ENCODE results near the gene SNX27. TPM values are rescaled to one million over a fixed set of nuclear protein-coding genes. Genes with fewer than 3 reads are reported as not detected.

SNX27 gene
- total and polyA plus RNA-seq, 2 donors (not counting 1 experiment from before 2014, with no cell fraction given) = 13.5 to 45.6 TPM

DNA sequence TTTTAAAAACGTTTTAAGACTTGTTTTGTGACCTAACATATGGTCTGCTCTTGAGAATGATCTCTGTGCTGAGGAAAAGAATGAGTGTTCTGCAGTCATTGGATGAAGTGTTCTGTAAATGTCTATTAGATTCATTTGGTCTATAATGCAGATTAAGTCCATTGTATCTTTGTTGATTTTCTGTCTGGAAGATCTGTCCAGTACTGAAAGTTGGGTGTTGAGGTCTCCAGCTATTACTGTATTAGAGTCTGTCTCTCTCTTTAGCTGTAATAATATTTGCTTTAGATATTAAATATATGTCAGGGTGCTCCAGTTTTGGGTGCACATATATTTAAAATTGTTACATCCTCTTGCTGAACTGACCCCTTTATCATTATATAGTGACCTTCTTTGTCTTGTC lies 61.6 kb downstream of the SNX27 start:
- Histone ChIP-seq H3K36me3 (replicated peaks in 1 of 2; ENCODE audit: control extremely low read depth in 1 of 2, control insufficient read depth in 1 of 2, extremely low read depth in 1 of 2, insufficient read depth in 2 of 2, low read length in 1 of 2) (peaks cover 6 to 24% of the 10 kb centered on the region in 2 experiments), H3K4me3 (ENCODE audit: control extremely low read depth in 1 of 5, extremely low read depth in 1 of 5, insufficient read depth in 1 of 5, low read depth in 2 of 5, low read length in 4 of 5) (no peak overlapping the region), H3K27ac (ENCODE audit: low read length in 2 of 2) (no peak overlapping the region), H3K4me1 (ENCODE audit: control insufficient read depth in 2 of 2, insufficient read depth in 2 of 2, low read length in 2 of 2) (no peaks in the 10 kb centered on the region), H3K9me3 (ENCODE audit: control extremely low read depth in 1 of 3, control insufficient read depth in 2 of 3, insufficient read depth in 1 of 3, low read length in 2 of 3) (peaks cover 0 to 4% (median 0%) of the 10 kb centered on the region in 3 donors), H3K4me2 (replicated peaks; ENCODE audit: low read depth, low read length, poor library complexity, severe bottlenecking) (no peak overlapping the region), H3K79me2 (ENCODE audit: control insufficient read depth, insufficient read depth, low read length) (no peaks in the 10 kb centered on the region), H4K20me1 (ENCODE audit: control insufficient read depth, insufficient read depth, low read length, poor library complexity, severe bottlenecking) (no peaks in the 10 kb centered on the region), H3K9ac (ENCODE audit: low read length) (no peak overlapping the region), H3K27me3 (replicated peaks in 1 of 4; ENCODE audit: control extremely low read depth in 1 of 4, control insufficient read depth in 3 of 4, insufficient read depth in 4 of 4, low read length in 3 of 4) (no peaks in the 10 kb centered on the region), H2AFZ (ENCODE audit: insufficient read depth, low read depth, low read length, poor library complexity, severe bottlenecking) (no peak overlapping the region)
- DNase-seq (no peak), ATAC-seq (ENCODE audit: low read depth) (no peak)
- Mint-ChIP-seq H3K9me3 (ENCODE audit: insufficient read depth) (no peaks in the 10 kb centered on the region), H3K27me3 (no peaks in the 10 kb centered on the region), H3K4me3 (no peak overlapping the region), H3K27ac (no peak overlapping the region), H3K4me1 (no peaks in the 10 kb centered on the region)
- WGBS (ENCODE audit: insufficient coverage) = no CpG with 5 or more reads among the region's 1 CpG
- CTCF ChIA-PET = no interaction called here
- intact Hi-C loops (cut with micrococcal nuclease) = no loop called here
- TF ChIP-seq, protein P1, sequence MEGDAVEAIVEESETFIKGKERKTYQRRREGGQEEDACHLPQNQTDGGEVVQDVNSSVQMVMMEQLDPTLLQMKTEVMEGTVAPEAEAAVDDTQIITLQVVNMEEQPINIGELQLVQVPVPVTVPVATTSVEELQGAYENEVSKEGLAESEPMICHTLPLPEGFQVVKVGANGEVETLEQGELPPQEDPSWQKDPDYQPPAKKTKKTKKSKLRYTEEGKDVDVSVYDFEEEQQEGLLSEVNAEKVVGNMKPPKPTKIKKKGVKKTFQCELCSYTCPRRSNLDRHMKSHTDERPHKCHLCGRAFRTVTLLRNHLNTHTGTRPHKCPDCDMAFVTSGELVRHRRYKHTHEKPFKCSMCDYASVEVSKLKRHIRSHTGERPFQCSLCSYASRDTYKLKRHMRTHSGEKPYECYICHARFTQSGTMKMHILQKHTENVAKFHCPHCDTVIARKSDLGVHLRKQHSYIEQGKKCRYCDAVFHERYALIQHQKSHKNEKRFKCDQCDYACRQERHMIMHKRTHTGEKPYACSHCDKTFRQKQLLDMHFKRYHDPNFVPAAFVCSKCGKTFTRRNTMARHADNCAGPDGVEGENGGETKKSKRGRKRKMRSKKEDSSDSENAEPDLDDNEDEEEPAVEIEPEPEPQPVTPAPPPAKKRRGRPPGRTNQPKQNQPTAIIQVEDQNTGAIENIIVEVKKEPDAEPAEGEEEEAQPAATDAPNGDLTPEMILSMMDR (IDR thresholded peaks at IDR 0.05) = no peak
- TF ChIP-seq EZH2 (IDR thresholded peaks at IDR 0.05; ENCODE audit: borderline replicate concordance, insufficient read depth, low read depth, low read length, poor library complexity, severe bottlenecking) = no peak
- POLR2A ChIA-PET = no interaction called here

DNA sequence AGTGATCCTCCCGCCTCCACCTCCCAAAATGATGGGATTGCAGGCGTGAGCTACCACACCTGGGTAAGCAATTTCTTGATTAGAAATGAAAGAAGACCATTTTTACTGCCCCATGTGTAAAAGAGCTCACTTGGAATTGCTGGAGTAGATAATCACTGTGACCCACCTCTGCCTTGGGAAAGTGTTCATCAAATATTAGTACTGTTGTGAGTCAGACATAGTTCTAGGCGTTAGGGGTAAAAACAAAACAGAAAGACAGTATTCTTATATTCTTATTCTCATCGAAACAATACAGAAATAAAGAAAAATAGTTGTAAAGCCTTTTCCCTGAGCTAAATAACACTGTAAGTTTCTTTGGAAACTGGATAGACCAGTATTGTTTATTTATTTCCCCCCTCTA lies 68.5 kb downstream of the SNX27 start:
- intact Hi-C loops (cut with micrococcal nuclease) = no loop called here
- Mint-ChIP-seq H3K27ac (no peak overlapping the region), H3K9me3 (ENCODE audit: insufficient read depth) (no peaks in the 10 kb centered on the region), H3K4me3 (no peak overlapping the region), H3K4me1 (no peaks in the 10 kb centered on the region), H3K27me3 (no peaks in the 10 kb centered on the region)
- ChIA-PET POLR2A (no interaction called here), CTCF (interaction anchor here (0.7 kb wide), 1 partner anchor 160 kb away, joined by 5 read pairs; no protein-coding TSS in a partner anchor)
- Histone ChIP-seq H3K9ac (ENCODE audit: low read length) (no peak overlapping the region), H4K20me1 (ENCODE audit: control insufficient read depth, insufficient read depth, low read length, poor library complexity, severe bottlenecking) (no peaks in the 10 kb centered on the region), H3K27me3 (replicated peaks in 1 of 4; ENCODE audit: control extremely low read depth in 1 of 4, control insufficient read depth in 3 of 4, insufficient read depth in 4 of 4, low read length in 3 of 4) (no peaks in the 10 kb centered on the region), H3K9me3 (ENCODE audit: control extremely low read depth in 1 of 3, control insufficient read depth in 2 of 3, insufficient read depth in 1 of 3, low read length in 2 of 3) (no peaks in the 10 kb centered on the region), H3K27ac (ENCODE audit: low read length in 2 of 2) (no peak overlapping the region), H2AFZ (ENCODE audit: insufficient read depth, low read depth, low read length, poor library complexity, severe bottlenecking) (no peak overlapping the region), H3K4me2 (replicated peaks; ENCODE audit: low read depth, low read length, poor library complexity, severe bottlenecking) (no peak overlapping the region), H3K4me1 (ENCODE audit: control insufficient read depth in 2 of 2, insufficient read depth in 2 of 2, low read length in 2 of 2) (no peaks in the 10 kb centered on the region), H3K4me3 (ENCODE audit: control extremely low read depth in 1 of 5, extremely low read depth in 1 of 5, insufficient read depth in 1 of 5, low read depth in 2 of 5, low read length in 4 of 5) (no peak overlapping the region), H3K79me2 (ENCODE audit: control insufficient read depth, insufficient read depth, low read length) (no peaks in the 10 kb centered on the region), H3K36me3 (replicated peaks in 1 of 2; ENCODE audit: control extremely low read depth in 1 of 2, control insufficient read depth in 1 of 2, extremely low read depth in 1 of 2, insufficient read depth in 2 of 2, low read length in 1 of 2) (peaks cover 8% of the 10 kb centered on the region in 2 experiments)
- DNase-seq = no peak
- TF ChIP-seq, protein P1 (IDR thresholded peaks at IDR 0.05) = no peak
- TF ChIP-seq EZH2 (IDR thresholded peaks at IDR 0.05; ENCODE audit: borderline replicate concordance, insufficient read depth, low read depth, low read length, poor library complexity, severe bottlenecking) = no peak
- WGBS (ENCODE audit: insufficient coverage) = no CpG with 5 or more reads among the region's 4 CpGs
- ATAC-seq (ENCODE audit: low read depth) = no peak

Measured in B cell (primary cell).